Coronary artery (tissue), 2 donors: Measurements from ENCODE around the gene TSSC4.
A peak's percentile ranks its signal among the peaks of the same experiment; 100 is the strongest.

Source experiments
- DNase-seq: peaks from one replicate; pipeline ENCODE4 v3.0.0-alpha.2; 2017; ENCODE audit warnings: low spot score
- H3K27ac ChIP-seq, 2 donors: fragments of 200-600 bp; sonication (generic); one replicate each; pipeline ENCODE4 v1.5.1; 2016 to 2019
- H3K4me3 ChIP-seq: fragments of 200-600 bp; sonication (generic); 2 replicates; pipeline ENCODE4 v1.5.1; 2016; ENCODE audit warnings: mild to moderate bottlenecking, moderate library complexity
- CTCF ChIP-seq: fragments of 200-600 bp; sonication (generic); IDR thresholded peaks from one replicate; pipeline ENCODE4 v1.5.1; 2019; ENCODE audit warnings: antibody characterized with exemption

The TSSC4 gene

GRCh38 chr11:2420502-2421225, 20.1 kb downstream of the TSSC4 start:
- Histone ChIP-seq H3K4me3 (peak overlapping the region; percentile 49), H3K27ac (no peak overlapping the region)
- peak; percentile 87 for TF ChIP-seq CTCF
- no peak for DNase-seq

DNA sequence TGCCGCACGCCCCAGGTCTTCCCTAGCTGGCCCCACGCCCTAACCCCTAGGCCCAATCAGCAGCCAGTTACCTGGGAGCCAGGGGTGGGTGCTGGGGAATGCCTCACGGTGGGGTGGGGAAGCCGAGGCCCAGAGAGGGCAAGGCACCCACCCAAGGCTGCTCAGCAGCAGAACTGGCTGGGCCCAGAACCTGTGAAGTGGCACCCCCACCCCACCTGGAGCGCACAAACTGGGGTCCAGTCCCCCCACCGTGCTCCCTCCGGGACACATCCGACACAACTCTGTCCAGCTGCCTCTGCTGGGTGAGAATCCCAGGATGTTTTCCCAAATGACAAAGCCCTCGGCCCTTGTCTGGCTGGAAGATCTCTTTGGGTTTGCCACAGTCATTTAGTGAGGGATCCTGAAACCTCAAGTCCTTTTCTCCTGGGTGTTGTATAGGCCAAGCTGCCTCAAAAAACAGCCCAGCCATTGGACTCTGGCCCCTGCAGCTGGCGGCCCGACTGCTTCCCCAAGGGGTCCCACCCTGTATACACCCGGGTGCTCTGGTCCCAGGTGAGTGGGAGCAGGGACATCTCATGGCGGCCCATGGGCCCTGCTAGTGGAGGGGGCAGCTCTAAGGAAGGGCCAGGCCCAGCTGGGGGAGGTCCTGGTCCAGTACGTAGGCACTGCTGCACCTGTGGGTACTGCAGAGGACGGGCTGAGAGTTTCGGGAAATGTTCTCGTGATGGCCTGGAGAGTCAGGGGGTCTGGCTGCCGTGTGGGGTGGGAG, 20.9 kb downstream of the TSSC4 start:
- no peak overlapping the region for H3K27ac ChIP-seq
- DNase-seq, result no peak
- no peak for TF ChIP-seq CTCF
- no peak overlapping the region for H3K4me3 ChIP-seq

- Histone ChIP-seq H3K27ac (no peak overlapping the region), H3K4me3 (no peak overlapping the region)
- no peak for DNase-seq
- TF ChIP-seq CTCF, result no peak
Measured at GRCh38 chr11:2421996-2422395, 21.4 kb downstream of the TSSC4 start.

GRCh38 chr11:2422461-2423156, 22.1 kb downstream of the TSSC4 start:
- DNase-seq, result no peak
- TF ChIP-seq CTCF, result no peak
- no peak overlapping the region for H3K27ac ChIP-seq

GRCh38 chr11:2423157-2424025, 22.8 kb downstream of the TSSC4 start:
- no peak for TF ChIP-seq CTCF
- Histone ChIP-seq H3K4me3 (no peak overlapping the region), H3K27ac (no peak overlapping the region)
- DNase-seq, result no peak

More at GRCh38 chr11:2422461-2423156, 22.1 kb downstream of the TSSC4 start:
- no peak overlapping the region for H3K4me3 ChIP-seq

GRCh38 chr11:2424811-2425495, 24.4 kb downstream of the TSSC4 start:
- H3K27ac ChIP-seq, result no peak overlapping the region
- DNase-seq, result no peak
- no peak for TF ChIP-seq CTCF
- H3K4me3 ChIP-seq, result no peak overlapping the region
